T-cell (primary cell): ENCODE data around the gene EVI2A. TPM values are rescaled to one million over a fixed set of nuclear protein-coding genes. Genes with fewer than 3 reads are reported as not detected.
"Not testable (repeated sequence)": the region's sequence is repeated elsewhere in the genome, so short reads cannot be mapped to it uniquely, and the experiment has no call there.

Experiments
- ATAC-seq, 4 experiments: fragments of 200-7000 bp in 3 of 4; fragments of 150-1000 bp in 1 of 4; cut with Tn5 transposase; replicated peaks in 1 of 4; 1 replicate in 3 of 4; 2 replicates in 1 of 4; pipeline ENCODE4 v1.10.0; 2021; ENCODE audit warnings: moderate library complexity in 3 of 4, mild to moderate bottlenecking in 2 of 4, moderate number of reproducible peaks in 1 of 4
- CTCF ChIA-PET, 2 donors: fragments of 300-600 bp; sonication (Branson Sonifier 250); formaldehyde crosslinking; loops; one replicate each; lab custom pipeline; 2022; ENCODE audit warnings: antibody characterized with exemption in 2 of 2; lab: Charles Lee
- POLR2A ChIA-PET, 2 donors: fragments of 300-600 bp; sonication (Branson Sonifier 250); formaldehyde crosslinking; loops; one replicate each; lab custom pipeline; 2022; ENCODE audit warnings: antibody characterized with exemption in 2 of 2; lab: Charles Lee
- DNase-seq, 35 experiments: peaks; one replicate each; pipeline versions ENCODE4 v3.0.0 to v3.0.0-alpha.2; 2013 to 2023
- H3K27ac ChIP-seq: one replicate; pipeline ENCODE4 v1.5.1; 2013; ENCODE audit warnings: low read length
- H3K27me3 ChIP-seq, 2 experiments: replicated peaks in 1 of 2; 1 replicate in 1 of 2; 2 replicates in 1 of 2; pipeline versions ENCODE4 v1.6.1 to v1.7.0; 2013; ENCODE audit warnings: low read length in 1 of 2, mixed read lengths in 1 of 2; ENCODE audit not compliant: control insufficient read depth in 2 of 2, insufficient read depth in 2 of 2; ENCODE audit errors: extremely low read depth in 1 of 2
- H3K36me3 ChIP-seq, 2 donors: 1 replicate in 1 of 2; 2 replicates in 1 of 2; pipeline versions ENCODE4 v1.6.1 to v1.7.0; 2013; ENCODE audit warnings: low read length in 1 of 2; ENCODE audit not compliant: control insufficient read depth in 2 of 2, insufficient read depth in 1 of 2; ENCODE audit errors: extremely low read depth in 1 of 2
- H3K4me1 ChIP-seq, 2 experiments: 1 replicate in 1 of 2; 2 replicates in 1 of 2; pipeline versions ENCODE4 v1.6.1 to v1.7.0; 2013; ENCODE audit warnings: low read length in 2 of 2, mixed read lengths in 1 of 2; ENCODE audit not compliant: insufficient read depth in 2 of 2, control insufficient read depth in 1 of 2; ENCODE audit errors: extremely low read depth in 1 of 2
- H3K4me3 ChIP-seq, 2 donors: 1 replicate in 1 of 2; 2 replicates in 1 of 2; pipeline versions ENCODE4 v1.5.1 to v1.7.0; 2013; ENCODE audit warnings: mild to moderate bottlenecking in 2 of 2, low read length in 1 of 2, moderate library complexity in 1 of 2; ENCODE audit not compliant: control insufficient read depth in 1 of 2; ENCODE audit errors: extremely low read depth in 1 of 2
- H3K9me3 ChIP-seq: 2 replicates; pipeline ENCODE4 v1.7.0; 2013
- H3K27ac Mint-ChIP-seq, 2 donors: one replicate each; pipeline ENCODE4 v1.8.0; 2020 to 2021; ENCODE audit warnings: mild to moderate bottlenecking in 2 of 2, mixed read lengths in 2 of 2
- H3K27me3 Mint-ChIP-seq, 2 donors: one replicate each; pipeline ENCODE4 v1.8.0; 2021 to 2022; ENCODE audit warnings: mixed read lengths in 2 of 2
- H3K36me3 Mint-ChIP-seq: one replicate; pipeline ENCODE4 v1.8.0; 2021; ENCODE audit warnings: mixed read lengths
- H3K4me1 Mint-ChIP-seq, 3 donors: one replicate each; pipeline ENCODE4 v1.8.0; 2020 to 2022; ENCODE audit warnings: mixed read lengths in 3 of 3, mild to moderate bottlenecking in 1 of 3
- H3K4me3 Mint-ChIP-seq, 3 donors: one replicate each; pipeline ENCODE4 v1.8.0; 2020 to 2022; ENCODE audit warnings: mild to moderate bottlenecking in 3 of 3, mixed read lengths in 3 of 3, moderate library complexity in 3 of 3
- H3K9me3 Mint-ChIP-seq, 3 donors: one replicate each; pipeline ENCODE4 v1.8.0; 2020 to 2022; ENCODE audit warnings: mixed read lengths in 3 of 3
- WGBS: methylation state at CpG from one replicate; pipeline ENCODE4 v1.1.5; 2013; ENCODE audit warnings: missing lambda C conversion rate; ENCODE audit not compliant: insufficient coverage; 5-methylcytosine and 5-hydroxymethylcytosine counted together
- total RNA-seq, 35 experiments: library from RNA in 6 of 35; stranded (reverse) in 6 of 35; fragments of 120-200 nt in 1 of 35; gene quantifications; one replicate each; pipeline versions ENCODE4 v1.2.1 to v1.2.4 and lab custom pipeline; 2013 to 2026

The EVI2A gene
- total RNA-seq, 5 donors from 2014 or later (not counting 1 experiment from before 2014, with no cell fraction given), result 42.3 to 84.9 (median 80.0) TPM

DNA sequence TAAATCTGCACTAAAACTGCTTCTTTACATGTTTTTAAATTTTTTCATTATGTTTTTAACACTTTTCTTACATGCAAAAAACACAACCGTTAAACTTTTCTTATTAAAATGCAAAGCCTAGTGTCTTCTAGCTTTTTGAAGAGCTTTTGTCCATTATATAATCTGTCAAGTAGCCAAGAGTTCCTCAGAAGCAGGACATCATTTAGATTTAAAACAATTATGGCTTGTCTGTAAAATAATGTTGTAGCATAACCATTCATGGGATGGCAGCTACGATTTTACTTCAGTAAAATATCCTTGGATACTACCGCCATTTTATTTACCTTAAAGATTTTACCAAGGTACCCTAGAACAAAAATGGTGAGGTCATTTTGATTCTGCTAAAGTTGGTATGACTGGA, 27.2 kb downstream of the EVI2A start:
- ChIA-PET CTCF (interaction anchor here in 1 of 2 donors (0.8 kb wide), 1 partner anchor 18 kb away, joined by 3 read pairs; no protein-coding TSS in a partner anchor), POLR2A (interaction anchor here in 1 of 2 donors (0.5 kb wide), 1 partner anchor 26 kb away, joined by 3 read pairs; no protein-coding TSS in a partner anchor)
- Mint-ChIP-seq H3K27me3 (no peaks in the 10 kb centered on the region), H3K9me3 (no peaks in the 10 kb centered on the region), H3K4me3 (no peak overlapping the region), H3K27ac (no peak overlapping the region), H3K4me1 (peaks cover 11 to 22% (median 12%) of the 10 kb centered on the region in 3 donors), H3K36me3 (peaks cover 9% of the 10 kb centered on the region)
- Histone ChIP-seq H3K9me3 (no peaks in the 10 kb centered on the region), H3K4me3 (no peak overlapping the region), H3K36me3 (no peaks in the 10 kb centered on the region), H3K27me3 (no peaks in the 10 kb centered on the region), H3K27ac (no peak overlapping the region), H3K4me1 (no peaks in the 10 kb centered on the region)
- no CpG with 5 or more reads among the region's 3 CpGs for WGBS
- ATAC-seq, result no peak
- no peak for DNase-seq

DNA sequence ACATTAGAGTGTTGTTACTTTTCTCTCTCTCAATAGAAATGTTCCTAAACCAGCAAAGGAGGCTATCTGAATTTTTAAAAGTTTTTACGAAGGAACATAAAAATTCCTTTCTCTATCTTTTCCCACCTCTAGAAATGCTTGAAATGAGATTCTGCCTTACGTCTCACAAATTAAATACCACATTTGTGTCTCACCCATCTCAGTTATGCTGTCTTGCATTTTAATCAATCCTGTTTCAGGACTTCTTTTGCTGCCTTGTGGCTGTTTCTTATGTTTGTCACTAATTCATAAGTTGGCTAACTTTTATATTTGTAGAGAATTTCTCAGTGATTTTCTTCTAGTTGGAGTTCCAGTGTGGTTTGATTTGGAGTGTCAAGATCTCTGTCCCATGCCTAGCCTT, 27.8 kb downstream of the EVI2A start:
- no peak for ATAC-seq
- CTCF ChIA-PET, result interaction anchor here in 1 of 2 donors (0.8 kb wide), 1 partner anchor 19 kb away, joined by 3 read pairs; no protein-coding TSS in a partner anchor
- POLR2A ChIA-PET, result interaction anchor here in 1 of 2 donors (0.9 kb wide), 1 partner anchor 35 kb away, joined by 3 read pairs; no protein-coding TSS in a partner anchor

DNA sequence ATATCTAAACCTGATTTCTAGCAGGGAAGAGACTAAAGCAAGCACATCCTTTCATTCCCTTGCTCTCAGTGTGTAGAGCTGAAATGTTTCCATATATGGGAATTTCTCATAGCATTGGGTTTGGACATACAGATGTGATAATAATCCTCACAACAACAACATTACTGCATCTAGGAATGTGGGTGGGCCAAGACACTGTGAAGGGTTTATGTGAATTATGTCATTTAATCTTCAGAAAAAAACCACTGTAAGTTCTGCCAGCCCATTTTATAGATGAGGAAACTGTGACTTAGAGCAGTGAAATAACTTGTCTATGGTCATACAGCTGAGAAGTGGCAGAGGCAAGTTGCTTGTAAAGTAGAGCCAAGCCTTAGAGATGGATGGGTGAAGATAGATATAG, 29.6 kb downstream of the EVI2A start:
- H3K4me3 Mint-ChIP-seq, result no peak overlapping the region
- no peaks in the 10 kb centered on the region for H3K36me3 ChIP-seq
- peaks cover 22 to 26% (median 26%) of the 10 kb centered on the region in 3 donors for H3K4me1 Mint-ChIP-seq
- ATAC-seq (no peak), DNase-seq (no peak)
- H3K4me3 ChIP-seq, result no peak overlapping the region
- H3K36me3 Mint-ChIP-seq, result peaks cover 7% of the 10 kb centered on the region
- H3K9me3 Mint-ChIP-seq, result no peaks in the 10 kb centered on the region
- no peaks in the 10 kb centered on the region for H3K4me1 ChIP-seq
- no peaks in the 10 kb centered on the region for H3K27me3 Mint-ChIP-seq
- no peak overlapping the region for H3K27ac Mint-ChIP-seq
- H3K27ac ChIP-seq, result no peak overlapping the region
- ChIA-PET POLR2A (no interaction called here), CTCF (no interaction called here)
- H3K27me3 ChIP-seq, result no peaks in the 10 kb centered on the region
- H3K9me3 ChIP-seq, result no peaks in the 10 kb centered on the region

More for the DNA sequence above, 27.8 kb downstream of the EVI2A start:
- no peaks in the 10 kb centered on the region for H3K9me3 Mint-ChIP-seq
- no peaks in the 10 kb centered on the region for H3K27me3 Mint-ChIP-seq
- H3K9me3 ChIP-seq, result no peaks in the 10 kb centered on the region
- H3K27me3 ChIP-seq, result no peaks in the 10 kb centered on the region
- WGBS, result 100% methylated on average over 2 of the region's 2 CpGs
- peaks cover 14 to 22% (median 18%) of the 10 kb centered on the region in 3 donors for H3K4me1 Mint-ChIP-seq
- peaks cover 9% of the 10 kb centered on the region for H3K36me3 Mint-ChIP-seq
- H3K27ac Mint-ChIP-seq, result no peak overlapping the region
- no peak overlapping the region for H3K27ac ChIP-seq
- no peak overlapping the region for H3K4me3 Mint-ChIP-seq
- H3K4me1 ChIP-seq, result no peaks in the 10 kb centered on the region
- H3K4me3 ChIP-seq, result no peak overlapping the region
- no peaks in the 10 kb centered on the region for H3K36me3 ChIP-seq
- no peak for DNase-seq

DNA sequence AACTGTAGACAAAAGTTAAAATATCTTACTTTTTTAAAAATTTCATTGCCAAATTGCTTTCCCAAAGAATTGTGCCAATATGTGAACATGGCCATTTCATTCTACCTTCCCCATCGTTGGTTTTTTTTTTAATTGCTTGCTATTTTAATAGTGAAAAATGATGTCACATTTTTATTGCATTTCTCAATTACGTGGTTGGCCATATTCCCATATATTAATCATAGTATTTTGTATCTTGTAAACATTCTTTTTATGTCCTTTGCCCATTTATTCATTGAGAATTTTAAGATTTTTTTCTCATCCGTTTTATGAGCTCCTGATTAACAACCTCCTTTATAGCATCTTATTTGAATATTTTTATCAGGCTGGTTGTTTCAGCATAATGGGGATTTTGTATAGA, 31.6 kb downstream of the EVI2A start:
- H3K27ac Mint-ChIP-seq, result no peak overlapping the region
- H3K27me3 Mint-ChIP-seq, result no peaks in the 10 kb centered on the region
- ATAC-seq, result no peak
- no peaks in the 10 kb centered on the region for H3K27me3 ChIP-seq
- ChIA-PET POLR2A (interaction anchor here in 1 of 2 donors (0.6 kb wide), 1 partner anchor 1076 kb away, joined by 6 read pairs; no protein-coding TSS in a partner anchor), CTCF (no interaction called here)
- H3K9me3 ChIP-seq, result no peaks in the 10 kb centered on the region
- no peak overlapping the region for H3K4me3 ChIP-seq
- no peak overlapping the region for H3K27ac ChIP-seq
- H3K4me1 Mint-ChIP-seq, result peaks cover 15 to 25% (median 21%) of the 10 kb centered on the region in 3 donors
- DNase-seq, result no peak
- no peaks in the 10 kb centered on the region for H3K4me1 ChIP-seq
- no peaks in the 10 kb centered on the region for H3K9me3 Mint-ChIP-seq
- no peaks in the 10 kb centered on the region for H3K36me3 ChIP-seq
- H3K36me3 Mint-ChIP-seq, result peaks cover 7% of the 10 kb centered on the region
- no peak overlapping the region for H3K4me3 Mint-ChIP-seq
- WGBS, result no CpG with 5 or more reads among the region's 3 CpGs

DNA sequence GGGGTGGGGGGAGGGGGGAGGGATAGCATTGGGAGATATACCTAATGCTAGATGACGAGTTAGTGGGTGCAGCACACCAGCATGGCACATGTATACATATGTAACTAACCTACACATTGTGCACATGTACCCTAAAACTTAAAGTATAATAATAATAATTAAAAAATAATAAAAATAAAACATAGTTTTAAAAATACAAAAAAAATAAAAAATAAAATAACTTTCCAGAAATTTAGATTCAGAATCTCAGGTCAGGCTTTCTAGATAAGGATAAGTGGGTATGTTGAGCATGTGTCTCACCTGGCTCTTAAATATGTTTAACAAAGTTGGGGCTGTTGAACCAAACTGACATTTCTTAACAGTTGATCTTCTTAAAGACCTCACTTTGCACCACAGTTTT, 33.5 kb downstream of the EVI2A start:
- H3K36me3 Mint-ChIP-seq, H3K4me3 ChIP-seq, ATAC-seq, H3K36me3 ChIP-seq, H3K27ac Mint-ChIP-seq, H3K27me3 ChIP-seq, H3K4me3 Mint-ChIP-seq, H3K27ac ChIP-seq, POLR2A ChIA-PET, H3K4me1 ChIP-seq, H3K9me3 ChIP-seq, CTCF ChIA-PET, H3K27me3 Mint-ChIP-seq, H3K9me3 Mint-ChIP-seq, DNase-seq: not testable (repeated sequence)
- no CpG with 5 or more reads among the region's 1 CpG for WGBS
- peaks cover 15 to 25% (median 21%) of the 10 kb centered on the region in 3 donors for H3K4me1 Mint-ChIP-seq

DNA sequence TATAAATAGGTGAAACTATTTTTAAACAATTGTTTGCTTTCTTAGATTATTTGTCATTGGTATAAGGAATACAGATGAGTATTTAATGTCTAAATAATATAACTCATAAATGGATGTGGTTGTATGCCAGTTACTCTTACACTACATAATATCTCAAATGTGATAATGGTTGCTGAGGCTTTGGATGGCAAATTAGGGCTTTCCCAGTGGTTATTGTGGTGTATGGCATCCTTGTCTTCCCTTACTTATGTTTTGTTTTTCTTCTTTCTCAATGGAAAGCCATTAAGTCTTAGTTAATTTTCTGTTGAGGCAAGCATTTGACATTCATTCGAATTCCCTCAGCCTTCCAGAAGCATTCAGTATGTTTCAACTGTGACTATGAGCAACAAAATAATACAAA, 34.8 kb downstream of the EVI2A start:
- H3K9me3 ChIP-seq, result no peaks in the 10 kb centered on the region
- Mint-ChIP-seq H3K27me3 (no peaks in the 10 kb centered on the region), H3K4me1 (peaks cover 15 to 25% (median 21%) of the 10 kb centered on the region in 3 donors), H3K9me3 (no peaks in the 10 kb centered on the region), H3K27ac (no peak overlapping the region), H3K36me3 (peaks cover 12% of the 10 kb centered on the region), H3K4me3 (no peak overlapping the region)
- POLR2A ChIA-PET, result no interaction called here
- no peaks in the 10 kb centered on the region for H3K27me3 ChIP-seq
- H3K36me3 ChIP-seq, result no peaks in the 10 kb centered on the region
- no peak overlapping the region for H3K27ac ChIP-seq
- ATAC-seq (no peak), DNase-seq (no peak)
- no CpG with 5 or more reads among the region's 1 CpG for WGBS
- CTCF ChIA-PET, result no interaction called here
- H3K4me1 ChIP-seq, result no peaks in the 10 kb centered on the region
- H3K4me3 ChIP-seq, result no peak overlapping the region
